ENCODE measurements around the gene KRTAP4-12.
"Not testable (repeated sequence)": the region's sequence is repeated elsewhere in the genome, so short reads cannot be mapped to it uniquely, and the experiment has no call there.

The KRTAP4-12 gene

DNA sequence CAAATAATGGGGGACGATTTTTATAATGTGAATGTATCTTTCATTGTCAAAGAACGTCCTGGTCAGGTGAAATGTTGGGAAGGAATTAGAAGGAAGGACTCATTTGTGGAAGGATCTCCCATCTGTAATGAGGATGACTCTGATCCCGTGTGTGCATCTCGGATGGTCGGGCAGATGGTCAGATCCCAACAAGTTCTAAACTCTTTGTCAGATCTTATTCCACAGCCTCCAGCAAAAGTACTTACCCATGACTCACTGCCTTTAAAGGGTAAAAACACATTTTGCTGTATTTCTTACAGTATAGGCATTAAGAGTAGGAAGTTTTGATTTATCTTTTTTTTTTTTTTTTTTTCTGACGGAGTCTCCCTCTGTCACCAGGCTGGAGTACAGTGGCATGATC, 25.5 kb downstream of the KRTAP4-12 start:
- no peak overlapping the region for H3K4me3 ChIP-seq (ENCODE audit: control insufficient read depth, low read depth, low read length)
- TF ChIP-seq, protein P1, sequence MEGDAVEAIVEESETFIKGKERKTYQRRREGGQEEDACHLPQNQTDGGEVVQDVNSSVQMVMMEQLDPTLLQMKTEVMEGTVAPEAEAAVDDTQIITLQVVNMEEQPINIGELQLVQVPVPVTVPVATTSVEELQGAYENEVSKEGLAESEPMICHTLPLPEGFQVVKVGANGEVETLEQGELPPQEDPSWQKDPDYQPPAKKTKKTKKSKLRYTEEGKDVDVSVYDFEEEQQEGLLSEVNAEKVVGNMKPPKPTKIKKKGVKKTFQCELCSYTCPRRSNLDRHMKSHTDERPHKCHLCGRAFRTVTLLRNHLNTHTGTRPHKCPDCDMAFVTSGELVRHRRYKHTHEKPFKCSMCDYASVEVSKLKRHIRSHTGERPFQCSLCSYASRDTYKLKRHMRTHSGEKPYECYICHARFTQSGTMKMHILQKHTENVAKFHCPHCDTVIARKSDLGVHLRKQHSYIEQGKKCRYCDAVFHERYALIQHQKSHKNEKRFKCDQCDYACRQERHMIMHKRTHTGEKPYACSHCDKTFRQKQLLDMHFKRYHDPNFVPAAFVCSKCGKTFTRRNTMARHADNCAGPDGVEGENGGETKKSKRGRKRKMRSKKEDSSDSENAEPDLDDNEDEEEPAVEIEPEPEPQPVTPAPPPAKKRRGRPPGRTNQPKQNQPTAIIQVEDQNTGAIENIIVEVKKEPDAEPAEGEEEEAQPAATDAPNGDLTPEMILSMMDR (conservative IDR thresholded peaks at IDR 0.05; ENCODE audit: control insufficient read depth, insufficient read depth, low read depth, low read length) = no peak
- peak; percentile 47 for DNase-seq (ENCODE audit: low read depth)

DNA sequence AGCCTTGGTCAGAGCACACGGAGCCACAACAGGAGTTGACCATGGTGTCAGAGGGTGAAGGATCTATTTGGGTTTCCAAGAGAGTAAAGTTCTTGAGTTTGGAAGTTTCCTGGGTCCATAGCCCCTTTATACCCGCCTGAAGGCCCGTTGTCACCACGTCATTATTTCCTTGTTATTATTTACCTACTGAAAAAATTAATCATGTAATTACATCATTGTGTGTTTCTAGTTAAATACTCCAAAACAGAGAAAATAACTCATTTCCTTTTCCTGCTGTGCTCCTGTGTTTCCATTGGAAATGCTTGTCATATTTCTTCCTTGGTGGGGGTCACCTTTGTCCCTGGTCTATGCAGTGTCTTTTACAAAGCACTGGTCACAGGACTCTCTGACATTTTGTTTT, 25.9 kb downstream of the KRTAP4-12 start, which contains the start of gene KRTAP4-8:
Gene KRTAP4-8 (minus strand): TSS at position 101 of the 400 bp plus-strand sequence. CDS start 58 bp downstream, at position 43.
- no peak for DNase-seq (ENCODE audit: low read depth)
- no peak within 1 kb of the TSS for H3K4me3 ChIP-seq (ENCODE audit: control insufficient read depth, low read depth, low read length)
- TF ChIP-seq, protein P1 (conservative IDR thresholded peaks at IDR 0.05; ENCODE audit: control insufficient read depth, insufficient read depth, low read depth, low read length) = no peak

DNA sequence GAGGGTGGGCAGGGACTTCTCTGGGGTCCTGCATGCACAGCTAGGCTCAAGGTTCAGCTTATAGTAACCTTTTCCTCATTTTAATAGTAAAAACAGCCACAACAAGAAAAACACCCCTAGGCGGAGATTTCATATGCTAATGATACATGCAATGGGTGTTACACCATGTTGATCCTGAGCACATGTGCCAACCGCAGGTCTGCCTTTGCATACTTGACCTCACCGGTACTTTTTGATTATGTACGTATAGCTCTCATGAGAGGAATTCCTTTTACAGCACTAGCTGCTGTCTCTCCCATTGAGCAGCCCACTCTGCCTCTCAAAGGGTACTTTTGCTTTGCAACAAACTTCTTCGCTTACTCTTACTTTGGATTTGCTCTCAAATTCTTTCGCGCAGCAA, 27.9 kb downstream of the KRTAP4-12 start:
- no peak for DNase-seq (ENCODE audit: low read depth)
- no peak overlapping the region for H3K4me3 ChIP-seq (ENCODE audit: control insufficient read depth, low read depth, low read length)
- TF ChIP-seq, protein P1 (conservative IDR thresholded peaks at IDR 0.05; ENCODE audit: control insufficient read depth, insufficient read depth, low read depth, low read length) = no peak

DNA sequence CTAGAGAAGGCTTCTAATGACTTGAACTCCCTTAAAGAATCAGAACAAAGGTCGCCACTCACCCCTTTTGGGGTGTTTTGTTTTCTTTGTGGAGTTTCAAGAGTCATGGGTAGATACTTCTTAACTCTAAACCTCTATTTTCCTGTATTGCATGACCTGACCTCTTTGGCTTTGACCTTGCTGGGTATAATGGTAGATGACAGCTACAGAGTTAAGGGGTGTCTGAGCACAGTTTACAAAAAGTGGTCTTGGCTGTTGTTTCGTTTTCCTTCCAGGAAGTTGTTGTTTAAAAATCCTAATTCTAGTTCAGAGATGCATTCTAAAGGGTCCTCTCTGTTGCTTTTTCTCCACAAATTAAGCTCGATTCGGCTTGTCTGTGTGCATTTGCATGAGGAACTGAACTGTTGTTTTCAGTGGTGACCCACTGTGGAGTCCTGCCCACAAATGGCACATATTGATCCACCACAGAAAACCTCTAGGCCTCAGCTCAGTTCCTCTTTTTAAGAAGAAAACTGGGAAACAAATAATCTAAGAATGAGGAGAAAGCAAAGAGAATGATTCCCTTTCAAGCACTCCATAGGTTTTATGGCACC, 35.1 kb downstream of the KRTAP4-12 start:
- not testable (repeated sequence) for DNase-seq (ENCODE audit: low read depth)

DNA sequence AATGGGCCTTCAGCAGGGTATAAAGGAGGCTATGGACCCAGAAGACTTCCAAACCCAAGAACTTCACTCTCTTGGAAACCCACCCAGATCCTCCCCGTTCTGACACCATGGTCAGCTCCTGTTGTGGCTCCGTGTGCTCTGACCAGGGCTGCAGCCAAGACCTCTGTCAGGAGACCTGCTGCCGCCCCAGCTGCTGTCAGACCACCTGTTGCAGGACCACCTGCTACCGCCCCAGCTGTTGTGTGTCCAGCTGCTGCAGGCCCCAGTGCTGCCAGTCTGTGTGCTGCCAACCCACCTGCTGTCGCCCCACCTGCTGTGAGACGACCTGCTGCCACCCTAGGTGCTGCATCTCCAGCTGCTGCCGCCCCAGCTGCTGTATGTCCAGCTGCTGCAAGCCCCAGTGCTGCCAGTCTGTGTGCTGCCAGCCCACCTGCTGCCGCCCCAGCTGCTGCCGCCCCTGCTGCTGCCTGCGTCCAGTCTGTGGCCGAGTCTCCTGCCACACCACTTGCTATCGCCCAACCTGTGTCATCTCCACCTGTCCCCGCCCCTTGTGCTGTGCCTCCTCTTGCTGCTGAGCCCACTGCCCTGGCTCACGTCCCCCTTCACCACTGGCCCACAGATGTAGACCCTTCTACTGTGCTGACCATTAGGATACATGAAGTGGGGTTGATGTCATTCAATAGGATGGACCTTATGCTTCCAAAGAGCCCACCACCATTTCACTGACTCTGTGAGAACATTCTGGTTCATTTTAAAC, 39.7 kb downstream of the KRTAP4-12 start, which contains the start of gene KRTAP4-7:
Gene KRTAP4-7 (plus strand): TSS at position 51 of the 757 bp plus-strand sequence. CDS start 57 bp downstream, at position 108.
- DNase-seq (ENCODE audit: low read depth) = not testable (repeated sequence)

More for the DNA sequence above, 35.1 kb downstream of the KRTAP4-12 start:
- H3K4me3 ChIP-seq (ENCODE audit: control insufficient read depth, low read depth, low read length) = not testable (repeated sequence)

DNA sequence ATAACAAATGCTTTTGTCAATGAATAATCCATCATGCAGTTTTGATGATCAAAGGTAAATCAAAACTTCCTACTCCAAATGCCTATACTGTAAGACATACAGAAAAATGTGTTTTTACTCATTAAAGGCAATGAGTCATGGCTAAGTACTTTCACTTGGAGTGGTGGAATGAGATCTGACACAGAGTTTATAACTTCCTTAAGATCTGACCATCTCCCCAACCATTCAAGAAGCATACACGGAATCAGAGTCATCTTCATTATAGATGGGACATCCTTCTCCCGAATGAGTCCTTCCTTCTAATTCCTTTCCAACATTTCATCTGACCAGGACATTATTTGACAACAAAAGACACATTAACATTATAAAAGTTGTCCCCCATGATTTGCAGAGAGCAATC, 40.6 kb downstream of the KRTAP4-12 start:
- not testable (repeated sequence) for H3K4me3 ChIP-seq (ENCODE audit: control insufficient read depth, low read depth, low read length)
- DNase-seq (ENCODE audit: low read depth) = peak; percentile 40

More for the DNA sequence above, 39.7 kb downstream of the KRTAP4-12 start, which contains the start of gene KRTAP4-7:
- H3K4me3 ChIP-seq (ENCODE audit: control insufficient read depth, low read depth, low read length) = not testable (repeated sequence)

DNA sequence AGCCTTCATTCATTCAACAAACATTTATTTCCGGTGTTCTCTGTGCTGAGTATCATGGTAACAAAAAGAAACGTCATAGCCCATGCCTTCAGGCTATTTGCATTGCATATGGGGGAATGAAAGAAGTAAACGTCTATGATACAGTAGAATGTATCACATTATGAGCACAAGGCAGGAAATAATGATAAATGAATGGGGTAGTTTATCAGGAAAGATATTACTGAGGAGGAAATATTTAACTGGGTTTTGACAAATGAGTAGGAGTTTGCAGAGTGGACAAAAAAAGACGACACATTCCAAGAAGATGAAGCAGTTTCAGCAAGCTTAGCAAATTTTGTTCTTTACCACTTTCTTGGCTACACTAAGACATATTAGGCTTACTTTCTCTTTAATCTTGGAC, 41.4 kb downstream of the KRTAP4-12 start:
- TF ChIP-seq, protein P1 (conservative IDR thresholded peaks at IDR 0.05; ENCODE audit: control insufficient read depth, insufficient read depth, low read depth, low read length) = no peak
- no peak for DNase-seq (ENCODE audit: low read depth)
- H3K4me3 ChIP-seq (ENCODE audit: control insufficient read depth, low read depth, low read length) = no peak overlapping the region

DNA sequence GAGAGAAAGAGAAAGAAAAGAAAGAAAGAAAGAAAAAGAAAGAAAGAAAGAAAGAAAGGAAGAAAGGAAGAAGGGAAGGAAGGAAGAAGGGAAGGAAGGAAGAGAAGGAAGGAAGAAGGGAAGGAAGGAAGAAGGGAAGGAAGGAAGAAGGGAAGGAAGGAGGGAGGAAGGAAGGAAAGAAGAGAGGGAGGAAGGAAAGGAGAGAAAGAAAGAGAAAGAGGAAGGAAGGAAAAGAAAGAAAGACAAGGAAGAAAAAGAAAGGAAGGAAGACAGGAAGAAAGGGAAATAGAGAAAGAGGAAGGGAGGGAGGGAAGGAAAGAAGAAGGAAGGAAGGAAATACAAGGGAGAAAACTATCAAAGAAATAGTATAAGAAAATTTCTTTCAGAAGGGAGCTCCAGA, 47.2 kb downstream of the KRTAP4-12 start:
- no peak for DNase-seq (ENCODE audit: low read depth)
- H3K4me3 ChIP-seq (ENCODE audit: control insufficient read depth, low read depth, low read length) = no peak overlapping the region
- TF ChIP-seq, protein P1 (conservative IDR thresholded peaks at IDR 0.05; ENCODE audit: control insufficient read depth, insufficient read depth, low read depth, low read length) = no peak
